A673 (cell line): Measurements from ENCODE around the gene DPYSL5. TPM values are rescaled to one million over a fixed set of nuclear protein-coding genes. Genes with fewer than 3 reads are reported as not detected.

ENCODE experiments used
- BruUV-seq: library from RNA; stranded (reverse); fragments of 400-500 nt; replicated peaks from 2 replicates; lab custom pipeline; 2021; lab: Mats Ljungman, UMichigan
- CTCF ChIA-PET: fragments of 300-600 bp; sonication (Branson Sonifier 250); formaldehyde crosslinking; loops from one replicate; lab custom pipeline; 2022; ENCODE audit warnings: antibody characterized with exemption; lab: Charles Lee
- POLR2A ChIA-PET: fragments of 300-600 bp; sonication (Branson Sonifier 250); formaldehyde crosslinking; loops from one replicate; lab custom pipeline; 2022; ENCODE audit warnings: antibody characterized with exemption; ENCODE audit not compliant: low non-redundant PET; lab: Charles Lee
- DNase-seq: peaks from one replicate; pipeline ENCODE4 v3.0.0-alpha.2; 2015; ENCODE audit warnings: low spot score
- H3K27ac ChIP-seq: fragments of 200-600 bp; sonication (generic); 2 replicates; pipeline ENCODE4 v1.5.1; 2016; ENCODE audit warnings: mixed run types, low read depth, mild to moderate bottlenecking, mixed read lengths, antibody characterized with exemption, low read length; ENCODE audit not compliant: poor library complexity, severe bottlenecking
- H3K27me3 ChIP-seq: fragments of 200-600 bp; sonication (generic); replicated peaks from 2 replicates; pipeline ENCODE4 v1.6.1; 2017; ENCODE audit warnings: mixed run types, low read depth, mild to moderate bottlenecking, mixed read lengths, antibody characterized with exemption, low read length; ENCODE audit not compliant: insufficient read depth, poor library complexity
- H3K36me3 ChIP-seq: fragments of 200-600 bp; sonication (generic); 2 replicates; pipeline ENCODE4 v1.6.1; 2016; ENCODE audit warnings: mixed run types, mild to moderate bottlenecking, mixed read lengths, antibody characterized with exemption, low read length; ENCODE audit not compliant: insufficient read depth, poor library complexity, severe bottlenecking
- H3K4me1 ChIP-seq: fragments of 200-600 bp; sonication (generic); 2 replicates; pipeline ENCODE4 v1.6.1; 2017; ENCODE audit warnings: mixed run types, mild to moderate bottlenecking, mixed read lengths, antibody characterized with exemption, low read length; ENCODE audit not compliant: insufficient read depth, poor library complexity, severe bottlenecking
- H3K4me3 ChIP-seq: fragments of 200-600 bp; sonication (generic); 2 replicates; pipeline ENCODE4 v1.5.1; 2016; ENCODE audit warnings: low read depth, mixed run types, mild to moderate bottlenecking, mixed read lengths, low read length; ENCODE audit not compliant: poor library complexity, severe bottlenecking
- H3K9me3 ChIP-seq: fragments of 200-600 bp; sonication (generic); 2 replicates; pipeline ENCODE4 v1.6.1; 2016; ENCODE audit warnings: mixed run types, low read depth, mild to moderate bottlenecking, mixed read lengths, antibody characterized with exemption, low read length; ENCODE audit not compliant: poor library complexity, severe bottlenecking
- CTCF ChIP-seq: fragments of 300-800, 200-600 bp; sonication (generic); conservative IDR thresholded peaks from 2 replicates; pipeline ENCODE4 v1.5.1; 2017; ENCODE audit warnings: low read depth, mild to moderate bottlenecking, antibody characterized with exemption, low read length, moderate library complexity, mixed read lengths
- EZH2 ChIP-seq: fragments of 200-600 bp; sonication (generic); IDR thresholded peaks from 2 replicates; pipeline ENCODE4 v1.6.1; 2017; ENCODE audit warnings: borderline replicate concordance, low read depth, mild to moderate bottlenecking, mixed read lengths, antibody characterized with exemption, low read length; ENCODE audit not compliant: poor library complexity, severe bottlenecking
- intact Hi-C: fragments of 100-400 bp; cut with micrococcal nuclease; formaldehyde crosslinking; loops from one replicate; pipeline ENCODE4 v1.10.0; 2022; ENCODE audit not compliant: unreplicated experiment
- total RNA-seq: library from RNA; stranded (reverse); gene quantifications from 2 replicates; pipeline ENCODE4 v1.2.3, GENCODE V29; 2021

Gene DPYSL5
- total RNA-seq, 1 experiment from 2014 or later, result 110 TPM

GRCh38 chr2:26993768-26994167 lies 145.8 kb downstream of the DPYSL5 start:
- H3K27ac ChIP-seq, result no peak overlapping the region
- CTCF ChIA-PET, result no interaction called here
- H3K9me3 ChIP-seq, result no peaks in the 10 kb centered on the region
- H3K27me3 ChIP-seq, result no peaks in the 10 kb centered on the region
- POLR2A ChIA-PET, result no interaction called here
- DNase-seq, result peak; percentile 34
- TF ChIP-seq CTCF (no peak), EZH2 (no peak)
- no TSS peak for BruUV-seq
- H3K4me1 ChIP-seq, result no peaks in the 10 kb centered on the region
- intact Hi-C loops, result no loop called here
- H3K4me3 ChIP-seq, result no peak overlapping the region
- H3K36me3 ChIP-seq, result no peaks in the 10 kb centered on the region

- POLR2A ChIA-PET, result interaction anchor here (0.6 kb wide), 1 partner anchor 11 kb away, joined by 3 read pairs; no protein-coding TSS in a partner anchor
- intact Hi-C loops, result no loop called here
- DNase-seq, result no peak
These were observed 147.1 kb downstream of the DPYSL5 start for GRCh38 chr2:26994983-26995382.

GRCh38 chr2:26997394-26997793 lies 149.5 kb downstream of the DPYSL5 start:
- no peaks in the 10 kb centered on the region for H3K27me3 ChIP-seq

More at GRCh38 chr2:26994983-26995382, 147.1 kb downstream of the DPYSL5 start:
- no peaks in the 10 kb centered on the region for H3K27me3 ChIP-seq
- H3K4me1 ChIP-seq, result no peaks in the 10 kb centered on the region
- CTCF ChIA-PET, result no interaction called here
- no peak overlapping the region for H3K27ac ChIP-seq
- H3K9me3 ChIP-seq, result no peaks in the 10 kb centered on the region
- TF ChIP-seq CTCF (no peak), EZH2 (no peak)
- H3K36me3 ChIP-seq, result no peaks in the 10 kb centered on the region
- no TSS peak for BruUV-seq
- H3K4me3 ChIP-seq, result no peak overlapping the region

More at GRCh38 chr2:26997394-26997793, 149.5 kb downstream of the DPYSL5 start:
- TF ChIP-seq CTCF (no peak), EZH2 (no peak)
- no peak for DNase-seq
- Histone ChIP-seq H3K4me1 (no peaks in the 10 kb centered on the region), H3K4me3 (no peak overlapping the region), H3K27ac (no peak overlapping the region), H3K36me3 (no peaks in the 10 kb centered on the region), H3K9me3 (no peaks in the 10 kb centered on the region)
- ChIA-PET POLR2A (no interaction called here), CTCF (interaction anchor here (0.6 to 0.8 kb wide), 2 partner anchors 19 to 36 kb away, joined by 4 to 7 read pairs; no protein-coding TSS in a partner anchor)
- BruUV-seq, result no TSS peak
- intact Hi-C loops, result no loop called here
